K562 (cell line): ENCODE data around the gene RNF150.

Experiments
- ATF3 ChIP-seq, 2 experiments: fragments of 450-650 bp in 1 of 2; sonication (generic) in 1 of 2; formaldehyde crosslinking in 1 of 2; IDR thresholded peaks in 1 of 2; conservative IDR thresholded peaks in 1 of 2; 2 replicates each; pipeline versions ENCODE4 v1.6.1 to v1.8.1; 2016 to 2023; ENCODE audit warnings: mild to moderate bottlenecking in 2 of 2, moderate library complexity in 2 of 2, inconsistent platforms in 1 of 2, missing genetic modification reagents in 1 of 2
- CTCF ChIP-seq, 3 experiments: IDR thresholded peaks in 2 of 3; conservative IDR thresholded peaks in 1 of 3; 2 replicates each; pipeline ENCODE4 v1.5.1; 2011 to 2012; ENCODE audit warnings: low read length in 3 of 3, mild to moderate bottlenecking in 3 of 3, control low read depth in 2 of 3, improper control_type of control experiment in 1 of 3, inconsistent platforms in 1 of 3, low read depth in 1 of 3, mixed read lengths in 1 of 3, moderate library complexity in 1 of 3; ENCODE audit not compliant: insufficient read depth in 2 of 3
- EP300 ChIP-seq: IDR thresholded peaks from 2 replicates; pipeline ENCODE4 v1.6.1; 2012; ENCODE audit warnings: low read length, improper control_type of control experiment
- ETV6 ChIP-seq, 3 experiments: fragments of 150-350 bp in 1 of 3; sonication (generic) in 1 of 3; formaldehyde crosslinking in 1 of 3; IDR thresholded peaks; 2 replicates each; pipeline versions ENCODE4 v1.6.1 to v1.8.0; 2014 to 2022; ENCODE audit warnings: borderline replicate concordance in 2 of 3, low read depth in 2 of 3, antibody characterized with exemption in 1 of 3, low read length in 1 of 3, mild to moderate bottlenecking in 1 of 3, missing genetic modification reagents in 1 of 3
- EZH2 ChIP-seq: IDR thresholded peaks from 2 replicates; pipeline ENCODE4 v1.6.1; 2012; ENCODE audit warnings: low read depth, mild to moderate bottlenecking, inconsistent platforms, low read length, borderline replicate concordance
- KAT2B ChIP-seq: IDR thresholded peaks from one replicate; pipeline ENCODE4 v1.6.1; 2012; ENCODE audit warnings: low read depth, mild to moderate bottlenecking, control low read depth, inconsistent platforms, low read length, moderate library complexity
- NFE2 ChIP-seq: IDR thresholded peaks from 2 replicates; pipeline ENCODE4 v1.6.1; 2014; ENCODE audit warnings: antibody characterized with exemption, low read depth
- POLR2A ChIP-seq: fragments of 450-650 bp; conservative IDR thresholded peaks from 2 replicates; pipeline ENCODE4 v1.6.1; 2016
- PTRF ChIP-seq: fragments of 450-650 bp; IDR thresholded peaks from 2 replicates; pipeline ENCODE4 v1.6.1; 2016; ENCODE audit warnings: mild to moderate bottlenecking, missing genetic modification characterization, missing compliant biosample characterization
- RCOR1 ChIP-seq, 2 experiments: IDR thresholded peaks; 2 replicates each; pipeline ENCODE4 v1.6.1; 2012; ENCODE audit warnings: low read depth in 2 of 2, low read length in 2 of 2, borderline replicate concordance in 1 of 2, improper control_type of control experiment in 1 of 2
- SMC3 ChIP-seq: conservative IDR thresholded peaks from 2 replicates; pipeline ENCODE4 v1.6.1; 2011; ENCODE audit warnings: low read depth, low read length, improper control_type of control experiment; ENCODE audit not compliant: insufficient read depth
- SNRNP70 ChIP-seq: fragments of 200-400 bp; formaldehyde crosslinking; optimal IDR thresholded peaks from 2 replicates; pipeline ENCODE3; 2017; ENCODE audit warnings: low read depth, low read length
- THAP7 ChIP-seq: fragments of 250-450 bp; sonication (Bioruptor Pico); IDR thresholded peaks from 2 replicates; pipeline ENCODE4 v1.5.0; 2021
- YY1 ChIP-seq, 3 experiments: IDR thresholded peaks; 2 replicates each; pipeline ENCODE4 v1.6.1; 2011; ENCODE audit warnings: low read length in 2 of 3, mild to moderate bottlenecking in 2 of 3, moderate library complexity in 2 of 3, borderline replicate concordance in 1 of 3, control low read depth in 1 of 3, low read depth in 1 of 3; ENCODE audit not compliant: insufficient read depth in 3 of 3, insufficient replicate concordance in 2 of 3, control insufficient read depth in 1 of 3, insufficient read length in 1 of 3; ENCODE audit errors: extremely low read depth in 1 of 3

GRCh38 chr4:141041021-141041476 lies 92.2 kb downstream of the RNF150 start:
- TF ChIP-seq SMC3 (no peak), ETV6 (IDR thresholded peaks at IDR 0.05; ENCODE audit: borderline replicate concordance in 1 of 2, low read depth in 2 of 2, low read length in 1 of 2) (no peak), ETV6 (CRISPR knock-in tag; IDR thresholded peaks at IDR 0.05; ENCODE audit: borderline replicate concordance) (no peak), NFE2 (no peak), RCOR1 (IDR thresholded peaks at IDR 0.05; ENCODE audit: borderline replicate concordance in 1 of 2, low read depth in 2 of 2, low read length in 2 of 2) (no peak), CTCF (IDR thresholded peaks at IDR 0.05 in 2 of 3, conservative IDR thresholded peaks at IDR 0.05 in 1 of 3; ENCODE audit: insufficient read depth in 2 of 3, low read depth in 1 of 3, low read length in 3 of 3) (no peak), EZH2 (no peak), ATF3 (IDR thresholded peaks at IDR 0.05) (no peak), ATF3 (CRISPR knock-in tag; conservative IDR thresholded peaks at IDR 0.05) (no peak), THAP7 (no peak), SNRNP70 (no peak), EP300 (no peak), PTRF (tag) (no peak), YY1 (IDR thresholded peaks at IDR 0.05; ENCODE audit: borderline replicate concordance in 1 of 3, control insufficient read depth in 1 of 3, extremely low read depth in 1 of 3, insufficient read depth in 3 of 3, insufficient read length in 1 of 3, insufficient replicate concordance in 2 of 3, low read depth in 1 of 3, low read length in 2 of 3) (no peak), KAT2B (no peak), POLR2A (no peak)
